COLO668 (cell line): ENCODE data around the gene RPS15A.

Experiments
- DNase-seq: peaks from one replicate; lab custom pipeline; 2025; ENCODE audit not compliant: unreplicated experiment; lab: John Stamatoyannopoulos, UW

RPS15A gene

DNA sequence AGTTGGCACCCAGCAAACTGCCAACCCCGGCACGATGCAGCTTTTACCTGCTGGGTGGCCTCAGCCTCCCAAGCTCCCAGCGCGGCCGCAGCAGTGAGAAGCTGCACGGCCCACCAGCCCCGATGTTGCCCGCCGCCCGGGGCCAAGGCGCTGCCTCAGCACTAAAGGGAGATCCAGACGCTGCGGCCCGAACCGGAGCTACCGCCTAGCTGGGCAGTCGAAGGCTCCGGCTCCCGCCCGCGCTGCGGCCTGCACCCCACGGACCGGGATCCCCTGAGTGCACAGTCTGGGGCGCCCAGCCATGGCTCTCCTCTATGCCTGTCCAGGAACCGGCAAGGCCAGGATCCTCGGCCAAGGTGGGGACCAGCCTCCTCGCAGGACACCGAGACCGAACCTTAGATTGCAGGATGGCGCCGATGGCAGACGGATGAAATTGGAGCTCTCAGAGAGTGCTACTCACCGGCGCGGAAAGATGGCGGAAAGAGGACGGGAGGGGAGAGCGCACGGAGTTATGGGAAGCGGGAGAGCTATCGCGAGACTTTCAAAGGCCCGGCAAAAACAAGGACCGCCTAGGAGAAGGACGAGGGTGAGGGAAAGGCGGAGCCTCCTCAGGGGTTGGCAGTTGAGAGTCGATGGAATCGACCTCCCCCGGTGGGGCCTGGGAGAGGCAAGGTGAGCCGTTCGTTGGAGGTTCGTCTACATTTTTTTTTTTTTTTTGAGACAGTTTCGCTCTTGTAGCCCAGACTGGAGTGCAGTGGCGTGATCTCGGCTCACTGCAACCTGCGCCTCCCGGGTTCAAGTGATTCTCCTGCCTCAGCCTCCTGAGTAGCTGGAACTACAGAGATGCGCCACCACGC, at the start of gene RPS15A:
TSS of gene RPS15A (minus strand) at position 485 of the 857 bp plus-strand sequence. CDS start 1,221 bp downstream, outside the sequence.
- DNase-seq = peak; percentile 95

DNA sequence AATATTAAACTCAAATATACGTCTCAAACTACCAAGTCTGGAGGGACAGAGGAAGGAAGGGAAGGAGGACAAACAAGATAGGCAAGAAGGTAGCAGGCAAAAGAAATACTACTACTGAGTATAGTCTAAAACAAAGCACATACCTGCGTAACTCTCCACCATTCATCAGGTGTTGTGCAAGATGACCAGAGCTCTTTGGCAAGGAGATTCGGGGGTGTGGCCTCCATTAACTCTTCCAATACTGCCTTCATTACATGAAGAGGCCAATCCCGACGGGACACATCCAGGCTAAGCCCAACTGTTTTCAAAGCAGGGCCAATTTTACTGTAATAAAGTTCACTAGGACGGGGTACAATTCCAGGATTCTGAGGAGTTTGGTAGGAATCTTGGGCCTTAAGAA, 49.4 kb upstream of the RPS15A start:
- no peak for DNase-seq

DNA sequence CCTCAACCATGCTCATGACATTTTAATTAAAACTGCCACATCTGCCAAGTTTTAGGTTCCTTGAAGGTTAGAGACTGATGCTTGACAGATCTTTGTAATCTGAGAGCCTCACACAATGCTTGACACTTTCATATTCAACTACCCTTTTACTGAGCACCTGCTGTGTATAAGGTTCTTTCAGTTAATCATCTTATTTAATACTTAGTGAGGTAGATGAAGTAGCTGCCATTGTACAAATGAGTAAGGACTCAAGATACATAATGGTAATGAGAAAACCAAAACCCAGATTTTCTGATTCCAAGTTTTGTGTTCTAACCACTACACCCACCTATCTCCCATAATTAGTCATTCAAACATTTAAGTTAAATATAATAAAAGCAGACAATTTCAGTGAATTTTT, 46.6 kb upstream of the RPS15A start:
- DNase-seq = no peak

DNA sequence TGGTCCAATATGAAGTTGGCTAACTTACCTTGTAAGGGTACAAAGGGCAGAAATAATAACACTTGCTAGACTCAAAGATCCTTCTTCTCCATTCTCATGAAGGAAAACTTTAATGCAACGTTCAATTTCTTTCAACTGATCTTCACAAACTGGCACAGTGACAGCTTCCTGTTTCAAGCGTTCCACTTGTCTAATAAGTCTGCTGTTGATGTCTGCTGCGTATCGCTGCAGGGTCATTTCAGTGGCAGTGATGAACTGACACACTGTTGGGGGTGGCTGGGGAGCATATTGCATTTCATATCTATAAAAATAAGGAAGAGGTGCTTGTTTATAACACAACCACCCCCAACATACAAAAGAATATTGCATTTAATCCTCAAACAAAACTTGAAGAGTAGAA, 44.7 kb upstream of the RPS15A start:
- no peak for DNase-seq

DNA sequence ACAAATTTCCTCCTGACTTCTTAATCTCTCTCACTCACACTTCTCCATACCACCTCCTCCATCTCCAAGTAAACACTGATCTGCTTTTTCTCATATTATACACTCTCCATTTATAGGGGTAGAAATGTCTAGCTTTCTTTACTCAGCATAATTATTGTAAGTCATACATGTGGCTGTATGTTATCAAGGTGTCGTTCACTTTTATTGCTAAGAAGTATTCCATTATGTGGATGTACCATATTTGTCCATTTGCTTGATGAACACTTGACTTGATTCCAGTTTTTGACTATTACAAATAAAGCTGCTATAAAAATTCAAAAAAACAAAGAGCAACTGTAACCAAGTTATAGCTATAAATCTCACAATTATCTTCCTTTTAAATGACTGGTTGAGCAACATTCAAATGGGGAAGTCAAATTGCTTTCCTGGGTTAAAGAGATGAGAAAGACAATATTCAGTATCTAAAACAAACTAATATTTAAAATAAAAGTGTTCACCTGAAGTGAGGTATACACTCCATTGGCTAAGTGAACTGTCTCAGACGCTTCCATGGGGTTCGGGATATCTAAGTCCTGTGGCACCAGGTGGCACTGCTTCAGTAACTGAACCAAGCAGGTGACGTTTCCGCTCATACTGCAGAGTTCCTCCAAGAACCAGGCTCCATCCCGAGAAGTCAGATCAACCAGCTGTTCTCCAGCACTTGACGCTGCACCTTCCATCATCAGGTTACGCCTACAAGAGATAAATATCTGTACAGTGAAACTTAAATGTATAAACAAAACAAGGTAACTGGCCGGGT, 43.8 kb upstream of the RPS15A start:
- no peak for DNase-seq

DNA sequence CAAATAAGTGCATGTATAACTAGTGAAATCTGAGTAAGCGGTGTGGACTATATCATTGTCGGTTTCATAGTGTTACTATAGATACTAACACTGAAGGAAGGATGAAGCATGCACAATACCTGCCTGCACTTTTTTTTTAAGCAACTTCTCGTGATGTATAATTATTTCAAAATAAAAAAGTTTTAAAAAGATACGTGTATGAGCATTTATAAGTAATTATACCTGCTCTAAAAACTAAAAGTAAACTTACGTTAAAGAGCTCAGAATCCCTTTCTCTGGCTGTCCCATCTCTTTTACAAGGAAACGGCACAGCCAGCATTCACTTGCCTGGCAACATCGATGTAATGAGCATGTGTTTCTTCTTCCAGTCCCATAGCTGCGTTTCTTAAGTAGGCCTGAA, 42.5 kb upstream of the RPS15A start:
- DNase-seq = no peak

DNA sequence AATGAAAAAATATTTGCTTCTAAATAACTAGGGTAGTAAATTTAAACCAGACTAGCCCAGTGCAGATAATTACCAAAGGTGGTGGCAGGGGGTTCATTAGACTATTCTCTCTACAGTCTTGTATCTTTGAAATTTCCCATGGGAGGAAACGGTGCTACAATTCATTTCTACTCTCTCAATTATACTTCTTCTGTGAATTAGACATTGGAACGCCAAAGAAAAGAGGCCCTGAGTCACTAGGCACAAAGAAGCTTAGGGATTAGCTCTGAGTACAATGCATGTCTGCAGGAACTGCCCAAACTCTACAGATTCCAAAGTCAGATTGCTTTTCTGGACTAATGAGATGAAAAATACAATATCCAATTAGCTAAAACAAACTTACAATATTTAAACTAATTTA, 41.9 kb upstream of the RPS15A start:
- no peak for DNase-seq

DNA sequence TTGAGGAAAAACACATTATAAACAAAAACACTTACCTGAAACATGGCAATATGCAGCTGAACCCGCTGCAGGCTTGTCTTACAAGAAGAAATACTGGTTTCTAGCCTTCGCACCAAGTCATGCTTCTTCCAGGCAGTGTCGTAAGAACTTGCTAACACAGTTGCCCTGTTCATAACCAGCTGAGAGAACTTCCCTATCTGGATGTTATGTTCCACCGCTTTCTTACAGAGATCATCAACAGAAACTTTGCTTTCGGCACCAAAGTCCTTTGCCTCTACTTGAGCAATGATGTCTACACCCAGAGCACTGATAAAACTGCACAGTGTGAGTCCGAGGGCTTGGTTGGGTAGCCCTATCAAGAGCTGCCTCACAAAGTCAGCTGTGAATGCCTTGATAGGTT, 39.1 kb upstream of the RPS15A start:
- no peak for DNase-seq

DNA sequence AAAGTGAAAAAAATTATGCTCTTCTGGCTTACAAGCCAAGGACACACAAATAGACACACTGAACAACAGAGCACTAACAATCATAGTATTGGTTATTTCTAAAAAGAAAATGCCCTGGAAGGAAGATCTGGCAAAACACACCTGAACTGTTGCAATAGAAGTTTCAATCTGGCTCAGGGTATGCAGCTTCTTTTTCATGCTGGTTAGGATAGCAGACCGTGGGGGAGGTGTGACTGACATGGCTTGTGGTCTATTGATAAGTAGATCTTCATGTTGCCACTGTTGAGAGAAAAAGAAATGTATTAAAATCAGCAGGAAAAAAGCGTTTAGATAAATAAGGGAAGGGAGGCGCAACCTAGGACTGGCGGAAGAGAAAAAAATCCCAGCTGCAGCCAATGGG, 37.8 kb upstream of the RPS15A start:
- no peak for DNase-seq

DNA sequence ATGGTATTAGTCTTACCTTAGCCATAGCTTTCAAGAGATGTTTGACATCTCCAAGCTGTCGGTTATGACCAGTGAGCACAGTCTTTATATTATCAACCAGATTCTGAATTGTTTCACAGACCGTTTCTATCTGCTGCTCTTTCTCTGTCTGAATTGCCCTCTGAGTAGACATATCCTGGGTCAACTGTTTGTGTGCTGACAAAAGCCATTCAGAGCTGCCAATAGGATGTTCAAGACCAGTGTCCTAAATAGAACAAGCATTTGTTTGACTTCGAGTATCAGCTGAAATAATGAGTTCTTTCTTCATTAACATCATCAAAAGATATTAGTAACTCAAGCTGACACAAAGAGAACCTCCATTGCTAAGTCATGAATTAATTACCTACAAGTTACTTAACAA, 26.2 kb upstream of the RPS15A start:
- no peak for DNase-seq

DNA sequence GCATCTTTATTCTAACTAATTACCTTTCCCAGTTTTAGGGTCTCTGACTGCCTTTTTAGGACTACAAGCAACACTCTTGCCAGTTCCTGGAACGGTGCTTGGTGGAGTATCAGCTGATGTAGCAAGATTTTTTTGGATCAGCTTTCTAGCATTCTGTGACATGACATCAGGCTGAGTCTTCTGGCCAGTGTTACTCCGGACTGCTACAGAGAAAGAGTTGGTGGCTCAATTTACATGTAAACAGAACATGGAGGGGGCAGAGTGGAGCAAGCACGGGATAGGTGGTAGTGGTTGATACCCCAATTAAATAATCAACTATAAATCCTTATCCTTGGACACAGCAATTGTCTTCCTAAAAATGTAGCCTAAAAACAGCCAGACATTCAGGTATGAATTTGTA, 21.8 kb upstream of the RPS15A start:
- DNase-seq = no peak

DNA sequence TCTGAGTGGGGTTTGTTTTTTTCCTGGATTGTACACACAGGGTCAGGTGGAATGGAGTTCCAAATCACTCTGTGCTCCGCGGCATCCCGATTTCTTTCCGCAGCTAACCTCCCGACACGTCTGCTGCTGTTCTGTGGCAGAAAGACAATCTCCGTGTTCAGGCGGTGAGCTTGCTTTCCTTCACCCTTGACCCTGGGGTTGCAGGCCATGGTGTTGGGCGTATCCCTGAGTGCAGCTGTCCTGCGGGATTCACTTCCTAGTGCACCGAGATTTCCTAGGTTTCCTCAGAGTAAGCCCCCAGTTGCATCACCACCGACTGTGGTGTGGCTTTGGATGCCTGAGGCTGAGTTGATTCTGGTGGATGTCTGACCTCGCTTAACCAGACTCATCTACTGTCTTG, 19.0 kb upstream of the RPS15A start:
- DNase-seq = no peak

DNA sequence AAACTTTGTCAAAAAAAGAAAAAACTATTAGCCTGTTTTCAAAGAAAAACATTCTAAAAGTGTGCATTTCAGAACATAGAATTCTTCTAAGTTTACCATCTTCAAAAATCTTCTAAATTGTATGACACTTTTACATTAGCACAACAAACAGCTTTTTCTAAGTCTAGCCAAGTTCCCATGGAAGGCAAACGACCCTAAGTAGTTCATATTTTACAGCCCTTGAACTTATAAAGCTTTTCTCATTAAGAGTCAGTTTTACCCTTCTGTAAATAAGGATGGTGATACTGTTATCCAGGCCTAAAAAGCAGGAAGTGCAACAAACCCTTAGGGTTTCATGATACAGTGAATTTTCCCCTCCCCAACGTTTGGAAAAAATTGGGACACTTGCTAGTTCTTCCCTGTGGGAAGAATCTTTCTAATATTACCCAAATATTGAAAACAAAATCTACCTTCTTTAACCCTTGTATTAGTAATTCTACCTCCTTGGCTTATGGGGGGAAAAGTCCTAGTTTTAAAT, 15.2 kb upstream of the RPS15A start:
- DNase-seq = no peak

DNA sequence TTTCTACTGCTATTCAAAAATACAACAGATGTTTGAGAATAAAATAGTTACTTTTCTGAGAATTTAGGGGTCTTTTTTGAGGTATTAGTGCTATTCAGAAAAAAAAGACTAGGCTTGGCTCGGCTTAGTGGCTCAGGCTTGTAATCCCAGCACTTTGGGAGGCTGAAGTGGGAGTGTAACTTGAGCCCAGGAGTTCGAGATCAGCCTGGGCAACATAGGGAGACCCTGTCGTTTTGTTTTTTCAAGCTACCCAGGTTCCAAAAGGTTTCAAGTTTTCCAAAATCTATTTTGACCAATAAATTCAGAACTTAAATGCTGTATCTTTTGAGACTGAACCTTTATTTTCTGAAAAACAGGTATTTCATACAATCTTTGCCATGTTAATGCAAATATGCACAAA, 14.4 kb upstream of the RPS15A start:
- no peak for DNase-seq

DNA sequence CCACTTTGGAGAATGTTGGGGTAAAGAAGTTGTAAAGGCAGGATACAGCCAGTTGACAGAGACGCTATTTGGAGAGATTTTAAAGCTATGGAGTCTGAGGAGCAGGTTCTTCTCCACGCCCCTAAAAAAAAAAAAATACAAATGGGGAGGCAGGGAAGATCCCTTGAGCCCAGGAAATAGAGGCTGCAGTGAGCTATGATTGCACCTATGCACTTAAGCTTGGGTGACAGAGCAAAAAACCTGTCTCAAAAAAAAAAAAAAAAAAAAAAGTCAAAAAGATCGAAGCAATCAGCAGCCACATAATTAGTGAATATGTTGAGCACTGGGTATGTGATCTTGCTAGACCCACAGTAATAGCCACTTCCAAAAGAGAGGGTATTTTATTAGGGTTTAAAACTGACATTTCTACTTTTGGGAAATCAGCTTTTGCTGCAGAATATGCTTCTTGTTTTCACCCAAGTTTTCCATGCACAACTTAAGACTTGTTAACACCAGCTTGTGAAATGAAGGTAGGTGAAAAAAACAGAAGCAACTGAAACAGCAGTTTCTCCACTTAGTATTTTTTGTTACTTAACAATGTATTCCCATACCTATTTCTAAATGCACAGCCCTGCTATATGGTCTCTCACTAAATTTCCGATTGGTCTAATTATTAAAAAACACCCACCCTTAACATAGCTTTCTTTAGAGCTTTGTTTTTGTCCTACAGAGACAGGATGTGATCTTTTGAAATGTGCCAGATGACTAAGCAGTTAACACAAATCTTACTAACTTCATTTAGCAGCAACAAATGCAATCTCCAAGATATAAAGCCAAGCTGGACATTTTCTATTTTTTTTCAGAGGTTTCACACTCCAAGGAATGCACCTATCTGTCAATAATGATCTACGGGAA, 13.7 kb upstream of the RPS15A start:
- DNase-seq = no peak

DNA sequence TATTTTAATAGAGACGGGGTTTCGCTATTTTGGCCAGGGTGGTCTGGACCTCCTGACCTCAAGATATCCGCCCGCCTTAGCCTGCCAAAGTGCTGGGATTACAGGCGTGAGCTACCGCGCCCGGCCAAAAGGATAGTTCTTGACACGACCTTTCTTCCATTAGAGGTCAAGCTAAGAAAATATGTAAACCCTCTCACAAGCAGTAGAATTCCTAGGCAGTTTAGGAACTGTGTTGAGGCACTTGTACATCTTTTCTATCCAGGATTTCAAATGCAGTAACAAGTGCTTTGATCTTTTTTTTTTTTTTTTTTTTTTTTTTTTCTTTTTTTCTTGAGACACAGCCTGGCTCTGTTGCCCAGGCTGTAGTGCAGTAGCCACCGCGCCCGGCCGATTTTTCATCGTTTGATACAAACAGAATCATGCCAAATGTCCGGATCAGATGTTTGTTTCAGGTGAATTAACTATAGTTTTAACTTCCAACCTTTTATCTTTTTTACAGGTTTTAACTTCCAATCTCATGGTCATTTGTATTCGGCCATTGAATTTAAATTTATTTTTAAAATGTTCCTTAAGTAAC, 12.7 kb upstream of the RPS15A start:
- DNase-seq = no peak

DNA sequence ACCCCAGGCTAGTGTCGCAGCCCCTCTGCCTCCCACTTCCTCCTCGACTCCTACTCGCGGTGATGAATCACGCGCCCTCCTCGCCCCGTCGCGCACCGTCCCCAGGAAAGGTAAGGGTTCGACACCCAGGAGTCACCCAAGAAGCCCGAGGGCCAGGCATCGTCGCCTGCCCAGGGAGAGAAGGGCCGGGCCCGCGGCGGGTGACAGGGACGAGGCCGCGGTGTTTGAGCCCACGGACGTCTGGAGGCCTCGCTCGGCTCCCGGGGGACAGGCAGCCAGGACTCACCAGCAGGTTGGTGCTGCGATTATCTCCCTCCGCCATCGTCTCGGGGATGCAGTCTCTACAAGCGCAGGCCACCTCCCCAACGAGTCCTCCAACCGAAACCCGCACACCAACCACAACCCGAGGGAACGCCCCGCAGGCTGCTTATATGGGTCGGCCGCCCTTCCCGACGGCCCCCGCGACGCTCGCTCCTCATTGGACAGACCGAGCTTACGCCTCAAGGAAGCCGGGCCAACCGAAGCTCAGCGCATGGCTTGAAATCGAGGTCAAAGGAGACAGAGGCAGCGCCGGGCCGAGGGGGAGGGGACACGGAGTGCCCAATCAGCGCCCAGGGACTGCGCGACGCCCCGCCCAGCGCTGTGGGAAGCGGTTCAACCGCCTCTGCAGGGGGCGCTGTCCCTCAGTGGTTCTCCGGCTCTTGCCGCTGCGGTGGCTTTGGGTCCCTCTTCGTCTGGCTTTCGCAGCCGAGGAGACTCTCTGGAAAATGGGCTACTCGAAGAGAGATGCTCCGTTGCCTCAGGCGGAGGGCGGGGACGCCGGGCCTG, 11.2 kb upstream of the RPS15A start, which contains the start of gene ARL6IP1:
TSS of gene ARL6IP1 (minus strand) at position 405 of the 828 bp plus-strand sequence. CDS start at position 322, 83 bp downstream.
- peak; percentile 99 for DNase-seq

DNA sequence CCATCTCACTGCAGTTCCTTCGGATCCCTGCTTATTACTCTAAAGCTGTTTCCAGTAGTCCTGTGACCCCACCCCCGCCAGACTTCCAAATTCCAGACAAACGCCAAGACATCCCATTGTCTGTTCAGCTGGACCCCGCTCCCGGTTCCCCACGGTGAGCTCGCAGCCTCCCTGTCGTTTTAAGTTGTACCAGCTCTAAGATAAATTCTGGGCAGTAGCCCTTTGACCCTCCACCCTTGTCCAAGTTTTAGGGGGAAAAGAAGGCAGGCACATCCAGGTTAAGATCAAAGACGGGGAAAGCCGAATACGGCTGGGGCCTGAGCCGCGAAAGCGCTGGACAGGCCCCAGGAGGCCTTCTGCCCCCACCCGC, 10.6 kb upstream of the RPS15A start:
- no peak for DNase-seq

DNA sequence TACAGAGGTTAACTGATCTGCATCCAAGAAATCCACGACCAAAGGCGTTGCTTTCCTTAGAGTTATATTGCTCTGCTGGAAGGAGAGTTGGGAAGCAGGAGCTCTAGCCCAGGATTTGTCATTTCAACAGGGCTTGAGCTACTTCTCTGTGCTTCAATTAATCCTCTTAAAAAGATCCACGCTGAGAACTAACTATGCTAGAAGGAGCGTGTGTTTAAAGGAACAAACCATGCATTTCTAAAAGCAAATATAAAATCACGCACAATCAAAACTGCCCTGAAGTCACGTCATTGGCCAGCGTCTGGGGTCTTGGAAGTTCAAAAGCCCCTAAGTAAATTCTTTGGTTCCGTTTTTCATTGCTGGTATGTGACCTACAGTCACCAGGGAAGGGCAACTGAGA, 10.2 kb upstream of the RPS15A start:
- no peak for DNase-seq

DNA sequence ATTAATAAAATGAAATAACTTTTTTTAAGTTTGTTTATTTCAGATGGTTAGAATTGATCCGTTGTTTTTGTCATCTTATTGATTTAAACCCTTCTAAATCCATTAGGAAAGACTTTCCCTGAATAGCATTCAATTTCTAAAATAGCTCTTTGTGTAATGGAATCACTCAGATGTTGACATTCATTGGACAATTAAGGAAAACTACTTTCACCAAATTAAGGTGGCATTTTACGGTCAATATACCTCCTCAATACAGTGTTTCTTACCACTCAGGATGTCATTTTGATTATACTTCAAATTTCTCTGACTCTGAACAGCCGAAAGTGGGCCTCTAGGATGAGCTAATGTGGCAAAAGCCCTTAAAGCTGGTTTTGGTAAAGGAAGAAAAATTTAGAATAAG, 9.4 kb upstream of the RPS15A start:
- no peak for DNase-seq
